HuH-7.5 (cell line): ENCODE results near the gene KRTAP10-4.
"Not testable (repeated sequence)": the region's sequence is repeated elsewhere in the genome, so short reads cannot be mapped to it uniquely, and the experiment has no call there.

ENCODE experiments used
- DNase-seq: peaks from one replicate; pipeline ENCODE4 v3.0.0; 2011; ENCODE audit warnings: low spot score

KRTAP10-4 gene

DNA sequence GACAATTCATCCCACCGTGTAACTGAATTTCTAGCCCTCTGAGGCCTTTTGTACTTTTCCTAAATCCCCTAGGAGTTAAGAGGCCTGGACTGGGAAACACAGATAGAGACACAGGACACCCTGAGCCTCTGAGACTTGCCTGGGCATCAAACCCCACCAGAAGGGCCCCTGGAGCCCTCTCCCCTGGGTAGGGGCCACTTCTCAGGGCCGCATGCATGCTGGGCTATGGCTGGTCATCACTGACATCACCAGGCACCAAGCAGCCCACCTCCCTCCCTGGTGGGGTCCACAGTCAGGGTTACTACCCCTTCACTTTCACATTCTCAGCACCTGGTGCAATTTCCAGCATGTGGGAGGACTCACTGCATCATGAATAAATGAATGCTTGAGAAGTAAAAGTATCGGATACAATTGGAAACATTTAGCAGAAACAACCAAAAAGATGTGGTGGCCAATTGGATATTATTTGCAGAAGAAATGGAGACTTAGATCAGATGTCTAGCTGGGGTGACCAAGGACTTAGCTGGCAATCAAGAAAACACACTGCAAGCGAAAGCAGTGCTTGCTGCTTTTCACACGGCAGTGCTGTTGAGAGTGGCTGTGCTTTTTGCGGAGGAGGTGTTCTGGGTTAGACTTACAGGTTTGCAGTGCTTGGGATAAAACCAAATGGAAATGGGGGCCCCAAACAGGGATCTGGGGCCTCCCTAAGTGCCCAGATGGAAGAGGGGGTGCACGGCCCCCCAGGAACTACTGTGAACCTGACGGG, 25.9 kb downstream of the KRTAP10-4 start:
- no peak for DNase-seq

DNA sequence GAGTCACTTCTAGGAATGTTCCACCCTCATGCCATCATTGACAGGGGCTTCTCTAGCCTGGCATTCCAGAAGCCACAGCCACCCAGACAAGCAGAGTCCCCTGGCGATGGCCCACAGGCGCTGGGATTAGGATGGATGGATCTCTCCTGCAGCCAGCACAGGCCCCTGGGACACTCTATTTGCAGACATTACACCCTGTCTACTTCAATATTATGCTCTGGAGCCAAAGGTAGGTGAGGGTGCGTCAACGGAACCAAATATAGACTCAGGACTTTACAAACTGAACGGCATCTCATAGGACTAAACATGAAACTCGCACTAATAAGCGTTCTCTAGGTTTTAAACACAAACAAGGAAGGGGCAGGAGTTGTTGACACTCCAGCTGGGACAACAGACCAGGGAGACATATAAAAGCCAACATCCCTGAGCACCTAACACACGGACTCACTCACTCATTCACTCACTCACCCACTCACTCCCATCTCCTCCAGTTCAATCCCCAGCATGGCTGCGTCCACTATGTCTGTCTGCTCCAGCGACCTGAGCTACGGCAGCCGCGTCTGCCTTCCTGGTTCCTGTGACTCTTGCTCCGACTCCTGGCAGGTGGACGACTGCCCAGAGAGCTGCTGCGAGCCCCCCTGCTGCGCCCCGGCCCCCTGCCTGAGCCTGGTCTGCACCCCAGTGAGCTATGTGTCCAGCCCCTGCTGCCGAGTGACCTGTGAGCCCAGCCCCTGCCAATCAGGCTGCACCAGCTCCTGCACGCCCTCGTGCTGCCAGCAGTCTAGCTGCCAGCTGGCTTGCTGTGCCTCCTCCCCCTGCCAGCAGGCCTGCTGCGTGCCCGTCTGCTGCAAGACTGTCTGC, 26.8 kb downstream of the KRTAP10-4 start, which contains the start of gene KRTAP10-7:
Gene KRTAP10-7 (plus strand): TSS at position 480 of the 861 bp plus-strand sequence. CDS start 25 bp downstream, at position 505.
- DNase-seq = not testable (repeated sequence)

DNA sequence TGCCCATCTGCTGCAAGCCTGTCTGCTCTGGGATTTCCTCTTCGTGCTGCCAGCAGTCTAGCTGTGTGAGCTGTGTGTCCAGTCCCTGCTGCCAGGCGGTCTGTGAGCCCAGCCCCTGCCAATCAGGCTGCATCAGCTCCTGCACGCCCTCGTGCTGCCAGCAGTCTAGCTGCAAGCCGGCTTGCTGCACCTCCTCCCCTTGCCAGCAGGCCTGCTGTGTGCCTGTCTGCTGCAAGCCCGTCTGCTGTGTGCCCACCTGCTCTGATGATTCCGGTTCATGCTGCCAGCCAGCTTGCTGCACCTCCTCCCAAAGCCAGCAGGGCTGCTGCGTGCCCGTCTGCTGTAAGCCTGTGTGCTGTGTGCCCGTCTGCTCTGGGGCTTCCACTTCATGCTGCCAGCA, 27.6 kb downstream of the KRTAP10-4 start:
- not testable (repeated sequence) for DNase-seq

DNA sequence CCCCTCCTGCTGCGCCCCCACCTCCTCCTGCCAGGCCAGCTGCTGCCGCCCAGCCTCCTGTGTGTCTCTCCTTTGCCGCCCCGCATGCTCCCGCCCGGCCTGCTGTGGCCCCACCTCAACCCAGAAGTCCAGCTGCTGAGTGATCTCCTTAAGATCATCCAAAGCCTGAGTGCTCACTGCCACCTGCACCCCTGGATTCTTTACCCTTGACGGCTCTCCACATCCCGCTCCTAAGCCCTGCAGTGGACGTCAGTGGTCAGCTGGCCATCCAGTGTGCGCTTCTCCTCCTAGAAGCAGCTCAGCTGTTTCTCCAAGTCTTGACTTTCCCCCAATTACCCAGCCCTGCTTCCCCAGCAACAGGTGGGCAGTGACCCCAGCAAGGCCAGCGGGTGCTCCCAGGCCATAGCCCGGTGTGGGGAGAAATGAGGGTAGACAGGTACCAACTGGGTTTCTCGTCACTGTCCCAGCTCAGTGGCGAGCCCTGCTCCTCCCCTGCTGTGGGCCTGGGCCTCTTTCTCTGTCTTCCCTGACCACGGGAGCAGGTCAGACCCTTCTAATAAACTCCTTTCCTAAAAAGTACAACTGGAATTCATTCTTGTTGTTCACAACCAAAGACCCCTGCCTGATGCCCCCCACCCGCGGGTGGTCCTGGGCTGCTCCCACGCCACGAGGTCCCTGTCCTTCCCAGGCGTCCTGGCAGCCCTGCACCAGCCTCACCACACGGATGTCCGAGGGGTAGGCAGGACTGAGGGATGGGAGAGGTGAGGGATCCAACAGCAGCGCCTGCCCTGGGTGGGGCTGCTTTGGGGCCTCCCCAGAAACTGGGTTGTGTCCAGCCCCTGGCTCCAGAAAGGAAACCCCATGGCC, 28.3 kb downstream of the KRTAP10-4 start:
- DNase-seq = no peak

DNA sequence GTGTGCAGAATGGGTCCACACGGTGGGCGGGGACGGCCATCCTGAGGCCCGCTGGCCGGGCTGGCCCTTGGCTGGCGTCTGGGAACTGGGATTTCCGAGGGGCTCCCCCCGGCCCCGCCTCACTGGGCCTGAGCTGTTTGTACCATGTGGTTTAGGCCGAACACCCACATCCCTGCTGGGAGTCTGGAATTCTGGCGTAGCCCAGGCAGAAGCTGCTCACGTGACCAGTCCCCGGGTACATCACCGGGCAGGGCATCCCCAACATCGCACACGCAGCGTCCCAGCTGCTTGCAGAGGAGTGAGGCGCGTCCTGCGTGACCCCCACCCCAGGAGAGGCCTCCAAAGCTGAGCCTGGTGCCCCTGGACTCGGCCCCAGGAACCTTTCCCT, 28.9 kb downstream of the KRTAP10-4 start:
- DNase-seq = no peak

DNA sequence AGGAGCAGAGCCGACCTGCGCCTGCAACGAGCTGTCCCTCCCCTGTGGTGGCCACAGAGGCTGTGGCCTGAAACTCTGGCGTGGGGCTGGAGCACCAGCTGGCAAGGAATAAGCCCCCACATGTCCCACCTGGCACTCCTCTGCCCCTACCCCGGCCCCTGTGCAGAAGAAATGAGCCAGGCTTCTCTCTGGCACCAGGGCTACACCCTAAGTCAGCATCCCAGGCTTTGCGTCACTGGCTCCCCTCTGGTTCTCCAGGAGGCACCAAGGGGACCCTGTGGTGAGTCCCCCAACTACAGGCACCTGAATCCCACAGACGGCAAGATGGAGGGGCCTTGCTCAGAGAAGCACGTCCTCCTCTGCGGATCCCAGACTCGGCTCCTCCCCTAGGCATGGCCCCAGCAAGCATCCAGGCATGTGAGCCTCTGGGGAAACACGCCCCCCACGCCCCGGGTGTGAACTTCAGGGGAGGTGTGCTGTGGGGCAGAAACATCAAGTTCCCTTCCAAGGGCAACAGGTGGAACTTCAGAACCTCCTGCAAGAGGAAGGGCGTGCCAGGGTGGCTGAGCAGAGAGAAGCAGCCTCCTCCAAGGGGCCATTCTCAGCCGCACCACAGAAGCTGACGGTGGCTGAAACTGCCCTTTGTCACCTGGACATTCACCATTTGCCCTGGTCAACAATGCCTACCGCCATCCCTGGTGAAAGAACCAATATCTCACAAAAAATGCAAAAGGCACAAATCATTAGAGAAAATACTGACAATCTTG, 29.8 kb downstream of the KRTAP10-4 start:
- no peak for DNase-seq

DNA sequence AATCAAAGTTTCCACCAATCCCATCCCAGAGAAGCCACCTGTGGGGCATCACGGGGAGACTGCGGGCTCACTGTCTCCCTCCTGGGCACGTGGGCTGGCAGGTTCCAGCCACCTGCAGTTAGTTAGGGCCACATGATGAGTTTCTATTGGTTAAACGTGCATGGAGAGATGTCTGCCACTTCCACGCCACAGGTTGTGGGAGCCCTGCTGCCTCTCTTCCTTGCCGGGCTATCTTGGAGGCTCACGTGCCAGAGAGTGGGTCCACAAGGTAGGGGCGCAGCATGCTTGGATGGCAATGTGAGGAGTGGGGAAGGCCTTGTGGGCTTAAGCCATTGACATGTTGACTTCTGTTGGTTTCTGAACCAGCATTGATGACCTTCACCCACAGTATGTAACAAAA, 30.4 kb downstream of the KRTAP10-4 start:
- no peak for DNase-seq

DNA sequence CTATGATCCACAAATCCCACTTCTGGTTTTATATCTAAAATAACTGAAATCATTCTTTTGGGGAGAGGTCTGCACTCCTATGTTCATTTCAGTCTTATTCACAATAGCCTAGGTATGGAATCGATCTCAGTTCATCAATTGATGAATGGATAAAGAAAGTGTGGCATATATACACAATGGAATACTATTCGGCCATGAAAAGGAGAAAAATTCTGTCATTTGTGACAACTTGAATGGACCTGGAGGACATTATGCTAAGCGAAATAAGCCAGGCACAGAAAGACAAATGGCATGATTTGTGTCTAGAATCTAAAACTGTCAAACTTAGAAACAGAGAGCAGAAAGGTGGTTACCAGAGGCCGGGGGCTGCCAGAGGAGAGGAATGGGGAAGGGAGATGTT, 33.0 kb downstream of the KRTAP10-4 start:
- DNase-seq = no peak

DNA sequence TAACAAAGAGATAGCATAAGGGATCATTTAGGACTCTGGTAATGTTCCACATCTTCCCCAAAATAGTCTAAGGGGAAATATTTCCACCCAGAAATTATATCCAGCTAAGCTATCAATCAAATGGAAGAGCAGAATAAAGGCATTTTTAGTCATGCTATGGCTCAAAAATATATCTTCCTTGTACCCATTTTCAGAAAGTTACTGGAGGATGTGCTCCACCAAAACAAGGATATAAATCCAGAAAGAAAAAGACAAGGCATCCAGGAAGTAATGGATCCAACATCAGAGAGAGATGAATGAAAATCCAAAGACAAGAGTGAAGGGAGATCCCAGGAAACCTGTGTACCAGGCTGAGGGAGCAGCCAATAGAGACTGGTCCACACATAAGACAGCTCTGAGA, 35.7 kb downstream of the KRTAP10-4 start:
- DNase-seq = no peak

DNA sequence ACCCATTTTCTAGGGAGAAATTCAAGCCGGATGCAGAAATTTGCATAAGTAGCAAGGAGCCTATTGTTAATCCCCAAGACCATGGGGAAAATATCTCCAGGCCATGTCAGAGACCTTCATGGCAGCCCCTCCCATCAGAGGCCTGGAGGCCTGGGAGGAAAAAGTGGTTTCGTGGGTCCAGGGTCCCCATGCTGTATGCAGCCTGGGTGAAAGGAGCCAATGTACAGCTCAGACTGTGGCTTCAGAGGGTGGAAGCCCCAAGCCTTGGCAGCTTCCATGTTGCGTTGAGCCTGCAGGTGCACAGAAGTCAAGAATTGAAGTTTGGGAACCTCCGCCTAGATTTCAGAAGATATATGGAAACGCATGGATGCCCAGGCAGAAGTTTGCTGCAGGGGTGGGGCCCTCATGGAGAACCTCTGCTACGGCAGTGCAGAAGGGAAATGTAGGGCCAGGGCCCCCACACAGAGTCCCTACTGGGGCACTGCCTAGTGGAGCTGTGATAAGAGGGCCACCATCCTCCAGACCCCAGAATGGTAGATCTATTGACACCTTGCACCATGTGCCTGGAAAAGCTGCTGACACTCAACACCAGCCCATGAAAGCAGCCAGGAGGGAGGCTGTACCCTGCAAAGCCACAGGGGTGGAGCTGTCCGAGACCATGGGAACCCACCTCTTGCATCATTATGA, 36.8 kb downstream of the KRTAP10-4 start:
- not testable (repeated sequence) for DNase-seq

DNA sequence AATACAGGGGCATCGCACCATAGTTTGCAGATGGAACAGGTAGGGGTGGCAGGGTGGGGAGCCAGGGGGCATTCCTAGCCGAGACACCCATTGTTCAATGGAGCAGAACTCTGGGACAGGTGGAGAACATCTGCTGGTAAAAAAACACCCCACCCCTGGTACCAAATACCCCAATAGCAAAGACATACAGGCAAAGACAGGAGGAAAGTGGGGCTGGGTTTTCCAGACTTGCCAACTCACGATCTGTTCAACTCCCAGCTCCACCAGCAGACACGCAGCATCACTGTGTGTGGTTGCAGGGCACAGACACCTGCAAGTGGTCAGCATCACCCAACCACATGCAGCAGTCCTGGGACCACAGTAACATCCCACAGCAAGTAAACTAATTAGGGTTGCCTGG, 38.0 kb downstream of the KRTAP10-4 start:
- DNase-seq = no peak

DNA sequence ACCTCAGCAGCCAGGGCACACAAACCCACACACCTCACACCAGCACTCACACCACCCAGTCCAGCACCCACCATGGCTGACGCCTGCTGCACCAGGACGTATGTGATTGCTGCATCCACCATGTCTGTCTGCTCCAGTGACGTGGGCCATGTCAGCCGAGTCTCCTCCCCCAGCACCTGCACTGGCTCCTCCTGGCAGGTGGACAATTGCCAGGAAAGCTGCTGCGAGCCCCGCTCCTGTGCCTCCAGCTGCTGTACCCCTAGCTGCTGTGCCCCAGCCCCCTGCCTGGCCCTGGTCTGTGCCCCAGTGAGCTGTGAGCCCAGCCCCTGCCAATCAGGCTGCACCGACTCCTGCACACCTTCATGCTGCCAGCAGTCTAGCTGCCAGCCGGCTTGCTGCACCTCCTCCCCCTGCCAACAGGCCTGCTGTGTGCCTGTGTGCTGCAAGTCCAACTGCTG, 38.5 kb downstream of the KRTAP10-4 start, which contains the start of gene KRTAP10-8:
Gene KRTAP10-8 (plus strand): TSS at position 51 of the 458 bp plus-strand sequence. CDS start 22 bp downstream, at position 73.
- DNase-seq = no peak

DNA sequence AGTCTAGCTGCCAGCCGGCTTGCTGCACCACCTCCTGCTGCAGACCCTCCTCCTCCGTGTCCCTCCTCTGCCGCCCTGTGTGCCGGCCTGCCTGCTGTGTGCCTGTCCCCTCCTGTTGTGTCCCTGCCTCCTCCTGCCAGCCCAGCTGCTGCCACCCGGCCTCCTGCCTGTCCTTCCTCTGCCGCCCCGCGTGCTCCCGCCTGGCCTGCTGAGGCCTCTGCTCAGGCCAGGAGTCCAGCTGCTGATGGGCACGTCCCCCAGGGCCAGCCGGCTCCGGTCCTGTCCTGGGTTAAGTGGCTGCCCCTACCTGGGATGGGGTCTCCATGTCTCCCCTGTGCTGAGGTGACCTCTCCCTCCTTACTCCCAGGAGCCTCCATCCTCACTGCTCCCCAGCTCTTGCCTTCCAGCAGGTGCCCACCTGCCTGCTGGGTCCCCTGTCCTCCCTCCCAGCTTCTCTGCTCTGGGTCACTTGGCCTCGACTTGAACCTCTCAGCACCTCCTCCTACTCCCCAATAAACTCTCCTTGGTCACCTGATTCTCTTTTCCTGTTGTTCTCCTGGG, 39.2 kb downstream of the KRTAP10-4 start:
- DNase-seq = no peak

DNA sequence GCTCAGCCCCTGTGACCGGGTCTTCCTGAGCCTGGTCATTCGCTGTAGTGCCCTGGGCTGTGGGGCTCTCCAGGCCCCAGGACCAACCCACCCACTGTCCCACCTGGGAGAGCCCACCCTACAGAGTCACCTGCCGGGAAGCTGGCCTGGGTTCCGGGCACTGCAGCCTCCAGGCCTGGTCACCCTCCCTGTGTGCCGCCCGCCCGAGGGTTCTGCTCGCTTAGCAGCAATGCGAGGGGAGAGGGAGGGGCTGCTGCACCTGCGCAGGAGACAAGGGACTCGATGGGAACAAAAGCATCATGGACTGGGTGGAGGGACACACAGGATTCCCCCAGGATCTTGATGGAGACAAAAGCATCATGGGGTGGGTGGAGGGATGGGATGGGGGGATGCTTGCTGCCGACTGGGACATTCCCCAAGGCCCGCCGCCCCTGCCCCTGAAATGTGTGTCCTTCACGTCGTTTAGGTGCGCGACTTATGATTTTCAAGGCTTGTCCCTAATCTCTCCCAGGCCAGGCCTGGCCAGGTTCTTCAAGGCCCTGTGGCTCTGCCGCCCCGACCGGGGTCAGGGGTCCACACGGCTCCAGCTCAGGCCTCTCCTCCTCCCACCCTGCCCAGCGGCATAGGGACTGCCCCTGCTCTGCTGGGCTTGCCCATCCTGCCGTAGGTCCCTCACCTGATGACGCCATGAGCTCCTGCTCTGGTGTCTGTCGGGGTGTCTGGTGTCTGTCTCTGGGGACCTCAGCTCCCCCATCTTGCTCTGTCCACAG, 40.0 kb downstream of the KRTAP10-4 start:
- DNase-seq = no peak

DNA sequence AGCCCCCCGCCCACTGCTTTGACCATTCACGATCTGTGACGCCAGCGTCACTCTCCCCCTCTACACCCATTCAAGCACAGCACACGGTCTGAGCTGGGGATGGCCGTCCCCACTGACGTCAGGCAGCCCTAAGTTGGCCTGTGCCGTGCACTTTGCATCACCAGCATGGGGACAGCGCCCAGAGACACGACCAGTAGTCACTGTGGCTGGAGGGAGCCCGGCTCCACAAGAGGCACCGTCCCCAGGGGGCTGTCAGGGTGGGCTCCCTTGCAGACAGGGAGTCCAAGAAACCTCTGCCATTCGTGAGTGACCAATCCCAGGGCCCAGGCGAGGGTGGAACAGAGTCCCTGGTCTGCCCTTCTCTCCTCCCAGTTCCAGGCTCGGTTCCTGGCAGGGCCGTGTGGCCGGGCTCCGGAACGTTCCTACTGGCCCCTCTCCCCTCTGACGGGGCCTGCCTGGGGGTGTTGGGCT, 40.7 kb downstream of the KRTAP10-4 start:
- DNase-seq = no peak

DNA sequence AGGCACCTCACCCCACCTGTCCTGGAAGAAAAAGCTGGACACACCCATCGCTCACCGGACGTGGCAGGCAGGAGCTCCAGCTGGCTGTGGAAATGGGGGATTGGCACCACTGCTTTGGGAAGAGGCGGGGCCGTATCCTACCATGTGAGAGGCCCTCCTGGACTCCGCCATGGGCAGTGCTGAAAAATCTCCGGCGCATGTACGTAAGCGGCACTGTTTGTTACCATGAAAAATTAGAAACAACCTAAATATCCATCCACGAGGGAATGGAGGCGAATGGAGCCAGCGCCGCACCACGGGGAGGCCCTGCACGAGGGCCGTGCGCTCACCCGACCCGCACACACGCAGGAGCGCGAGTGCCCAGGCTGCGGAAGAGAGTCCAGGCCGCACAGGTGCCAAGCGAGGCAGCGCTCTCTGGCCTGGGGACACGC, 41.4 kb downstream of the KRTAP10-4 start:
- DNase-seq = no peak

DNA sequence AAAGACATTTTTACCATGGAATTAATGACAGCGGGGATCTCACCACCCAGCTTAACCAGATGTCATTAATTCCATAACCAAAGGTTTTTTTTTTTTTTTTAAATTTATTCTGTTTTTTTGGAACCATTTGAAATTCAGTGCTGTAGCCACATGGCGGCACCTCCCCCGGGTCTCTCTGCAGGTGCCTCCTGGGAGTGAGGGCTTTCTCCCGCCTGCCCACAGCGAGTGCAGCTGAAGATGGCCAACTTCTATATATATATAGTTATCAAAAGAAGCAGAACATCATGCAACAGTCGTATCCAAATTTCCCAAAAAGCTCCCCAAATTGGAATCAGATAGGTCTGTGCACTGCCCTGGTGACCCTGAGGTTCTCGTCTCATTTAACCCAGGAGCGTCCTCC, 41.9 kb downstream of the KRTAP10-4 start:
- DNase-seq = no peak

DNA sequence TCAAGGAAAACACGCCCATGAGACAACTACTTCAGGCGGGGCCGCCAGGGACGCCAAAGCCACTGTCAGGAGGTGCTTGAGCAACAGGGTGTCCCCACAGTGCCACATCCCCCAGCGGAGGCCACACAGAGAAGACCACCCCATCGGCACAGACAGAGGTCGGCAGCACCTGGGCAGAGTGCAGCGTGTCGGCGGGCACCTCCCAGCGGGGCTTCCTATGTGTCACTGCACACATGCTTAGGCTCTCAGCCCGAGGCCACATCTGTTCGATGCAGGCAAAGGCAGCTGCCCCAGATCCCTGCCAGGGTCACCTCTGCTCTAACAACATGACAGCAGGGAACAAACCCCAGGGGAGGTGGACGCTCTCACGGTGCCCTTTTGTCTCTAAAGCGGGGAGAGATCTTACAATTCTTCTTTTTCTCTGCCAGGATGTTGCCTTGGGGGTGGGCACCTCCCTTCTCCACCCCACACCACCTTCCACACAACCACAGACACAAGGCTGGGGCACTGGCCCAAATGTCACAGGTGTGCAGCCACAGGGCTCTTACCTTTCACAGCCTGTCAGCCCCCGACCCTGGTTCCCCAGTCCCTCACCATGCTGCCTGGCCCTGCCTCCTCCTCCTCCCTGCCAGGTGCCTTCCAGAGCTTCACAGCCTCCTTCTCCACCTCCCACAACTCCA, 42.5 kb downstream of the KRTAP10-4 start:
- no peak for DNase-seq

DNA sequence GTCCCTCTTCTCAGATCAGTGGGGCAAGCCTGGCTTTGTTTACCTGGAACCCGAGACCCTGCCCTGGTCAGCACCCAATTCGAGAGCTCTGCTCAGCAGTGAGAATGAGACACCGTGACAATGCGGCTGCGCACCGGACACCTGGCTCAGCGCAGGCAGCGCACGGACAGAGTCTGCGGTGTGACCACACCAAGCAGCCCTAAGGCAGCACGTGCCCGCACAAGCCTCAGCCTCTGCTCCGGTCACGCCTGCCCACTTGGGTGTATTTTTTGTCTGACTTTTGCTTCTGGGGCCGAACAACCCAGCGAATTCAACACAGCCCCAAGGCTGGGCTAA, 43.0 kb downstream of the KRTAP10-4 start:
- no peak for DNase-seq
